Stomach (tissue), 9 donors: ENCODE measurements around the gene GLTP. TPM values are rescaled to one million over a fixed set of nuclear protein-coding genes. Genes with fewer than 3 reads are reported as not detected.

Source experiments
- DNase-seq, 2 donors: peaks; one replicate each; pipeline versions ENCODE4 v3.0.0 to v3.0.0-alpha.2; 2013 to 2019
- H3K27ac ChIP-seq, 5 donors: fragments of 200-600 bp in 4 of 5; sonication (generic) in 4 of 5; one replicate each; pipeline ENCODE4 v1.5.1; 2013 to 2019; ENCODE audit warnings: mild to moderate bottlenecking in 1 of 5, moderate library complexity in 1 of 5
- H3K27me3 ChIP-seq, 3 donors: fragments of 200-600 bp; sonication (generic); one replicate each; pipeline ENCODE4 v1.5.1; 2017 to 2019; ENCODE audit warnings: mixed run types in 1 of 3
- H3K36me3 ChIP-seq, 4 donors: fragments of 200-600 bp; sonication (generic); 1 replicate in 3 of 4; 2 replicates in 1 of 4; pipeline ENCODE4 v1.5.1; 2016 to 2019
- H3K4me1 ChIP-seq, 4 donors: fragments of 200-600 bp; sonication (generic); one replicate each; pipeline ENCODE4 v1.5.1; 2016 to 2019
- H3K4me3 ChIP-seq, 4 donors: fragments of 200-600 bp; sonication (generic) in 3 of 4; one replicate each; pipeline ENCODE4 v1.5.1; 2016 to 2019; ENCODE audit warnings: mild to moderate bottlenecking in 1 of 4
- H3K9me3 ChIP-seq, 4 donors: fragments of 200-600 bp; sonication (generic); one replicate each; pipeline ENCODE4 v1.5.1; 2016 to 2019
- EP300 ChIP-seq: sonication (generic); formaldehyde crosslinking; IDR thresholded peaks from one replicate; pipeline ENCODE4 v1.6.1; 2017; ENCODE audit warnings: antibody characterized with exemption
- POLR2A ChIP-seq, 4 donors: fragments of 450-650 bp; IDR thresholded peaks; one replicate each; pipeline ENCODE4 v1.6.1; 2016; ENCODE audit warnings: antibody characterized with exemption in 4 of 4, control low read depth in 2 of 4, mild to moderate bottlenecking in 1 of 4, moderate library complexity in 1 of 4
- POLR2AphosphoS5 ChIP-seq, 3 donors: sonication (generic); formaldehyde crosslinking; IDR thresholded peaks; one replicate each; pipeline ENCODE4 v1.6.1; 2016; ENCODE audit warnings: antibody characterized with exemption in 3 of 3
- WGBS, 5 donors: extraction: QIAGEN DNeasy Blood & Tissue Kit in 3 of 5; methylation state at CpG; one replicate each; pipeline versions ENCODE4 v1.1.5 to v1.1.7; 2013 to 2018; 5-methylcytosine and 5-hydroxymethylcytosine counted together
- intact Hi-C: fragments of 100-400 bp; cut with DNase I; formaldehyde crosslinking; loops from one replicate; pipeline ENCODE4 v1.15.1; 2023; ENCODE audit warnings: low total_unique reads
- polyA plus RNA-seq, 3 donors: library from polyadenylated mRNA; stranded (reverse); fragments of 200-250 nt; gene quantifications; one replicate each; pipeline ENCODE4 v1.2.3, GENCODE V29; 2013
- total RNA-seq, 5 donors: library from RNA; depleted of rRNA; stranded (reverse); fragments of >200 nt; gene quantifications; one replicate each; pipeline versions ENCODE4 v1.1.0 to v1.2.3, GENCODE V29; 2014 to 2016
- TF ChIP-seq, protein P1 (sequence below), 7 experiments: fragments of 450-650 bp in 4 of 7; fragments of 200-600 bp in 3 of 7; sonication (generic) in 3 of 7; IDR thresholded peaks; one replicate each; pipeline ENCODE4 v1.5.1; 2016 to 2019; ENCODE audit warnings: antibody characterized with exemption in 7 of 7, control low read depth in 2 of 7, mild to moderate bottlenecking in 1 of 7
- donor health status: healthy with polysubstance abuse.
- donor health status: Bipolar disorder and iron deficiency.
- donor health status: healthy.

Gene GLTP
- total and polyA plus RNA-seq, 8 donors: 26.4 to 93.6 (median 50.1) TPM

DNA sequence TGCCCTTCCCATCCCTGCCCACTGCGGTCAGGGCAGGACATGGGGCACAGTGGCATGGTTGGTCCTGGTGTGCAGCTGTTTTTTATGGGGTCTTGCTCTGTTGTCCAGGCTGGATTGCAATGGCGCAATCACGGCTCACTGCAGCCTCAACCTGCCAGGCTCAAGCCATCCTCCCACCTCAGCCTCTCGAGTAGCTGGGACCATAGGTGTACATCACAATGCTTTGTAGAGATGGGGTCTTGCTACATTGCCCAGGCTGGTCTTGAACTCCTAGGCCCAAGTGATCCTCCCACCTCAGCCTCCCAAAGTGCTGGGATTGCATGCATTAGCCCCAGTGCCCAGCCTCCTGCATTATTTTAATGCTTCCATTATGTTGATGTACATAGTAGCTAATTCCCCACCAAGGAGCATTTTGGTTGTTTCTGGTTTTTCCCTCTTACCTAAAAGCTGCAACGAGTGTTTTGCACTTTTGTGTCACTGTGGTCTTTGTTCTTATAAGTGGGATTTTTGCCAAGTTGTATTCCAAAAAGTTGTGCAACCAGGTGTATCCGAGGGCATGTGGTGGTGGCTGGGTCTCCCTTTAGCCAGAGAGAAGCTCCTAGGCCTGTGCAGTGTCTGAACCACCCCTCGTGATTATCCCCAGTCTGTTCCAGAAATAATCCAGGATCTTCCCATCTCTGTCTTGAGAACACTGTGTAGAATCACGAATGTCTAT lies 30.1 kb upstream of the GLTP start:
- no peak for DNase-seq
- no peak for TF ChIP-seq EP300
- TF ChIP-seq POLR2AphosphoS5 (IDR thresholded peaks at IDR 0.05): no peak
- TF ChIP-seq POLR2A (IDR thresholded peaks at IDR 0.05): no peak
- TF ChIP-seq, protein P1, sequence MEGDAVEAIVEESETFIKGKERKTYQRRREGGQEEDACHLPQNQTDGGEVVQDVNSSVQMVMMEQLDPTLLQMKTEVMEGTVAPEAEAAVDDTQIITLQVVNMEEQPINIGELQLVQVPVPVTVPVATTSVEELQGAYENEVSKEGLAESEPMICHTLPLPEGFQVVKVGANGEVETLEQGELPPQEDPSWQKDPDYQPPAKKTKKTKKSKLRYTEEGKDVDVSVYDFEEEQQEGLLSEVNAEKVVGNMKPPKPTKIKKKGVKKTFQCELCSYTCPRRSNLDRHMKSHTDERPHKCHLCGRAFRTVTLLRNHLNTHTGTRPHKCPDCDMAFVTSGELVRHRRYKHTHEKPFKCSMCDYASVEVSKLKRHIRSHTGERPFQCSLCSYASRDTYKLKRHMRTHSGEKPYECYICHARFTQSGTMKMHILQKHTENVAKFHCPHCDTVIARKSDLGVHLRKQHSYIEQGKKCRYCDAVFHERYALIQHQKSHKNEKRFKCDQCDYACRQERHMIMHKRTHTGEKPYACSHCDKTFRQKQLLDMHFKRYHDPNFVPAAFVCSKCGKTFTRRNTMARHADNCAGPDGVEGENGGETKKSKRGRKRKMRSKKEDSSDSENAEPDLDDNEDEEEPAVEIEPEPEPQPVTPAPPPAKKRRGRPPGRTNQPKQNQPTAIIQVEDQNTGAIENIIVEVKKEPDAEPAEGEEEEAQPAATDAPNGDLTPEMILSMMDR (IDR thresholded peaks at IDR 0.05): no peak
- Histone ChIP-seq H3K36me3 (peaks cover 72 to 100% (median 100%) of the 10 kb centered on the region in 4 donors), H3K4me3 (no peak overlapping the region), H3K27ac (no peak overlapping the region), H3K27me3 (no peaks in the 10 kb centered on the region), H3K4me1 (no peaks in the 10 kb centered on the region), H3K9me3 (no peaks in the 10 kb centered on the region)
- intact Hi-C loops: no loop called here
- 81 to 94% (median 85%) methylated on average over 8 of the region's 8 CpGs for WGBS, 5 donors

DNA sequence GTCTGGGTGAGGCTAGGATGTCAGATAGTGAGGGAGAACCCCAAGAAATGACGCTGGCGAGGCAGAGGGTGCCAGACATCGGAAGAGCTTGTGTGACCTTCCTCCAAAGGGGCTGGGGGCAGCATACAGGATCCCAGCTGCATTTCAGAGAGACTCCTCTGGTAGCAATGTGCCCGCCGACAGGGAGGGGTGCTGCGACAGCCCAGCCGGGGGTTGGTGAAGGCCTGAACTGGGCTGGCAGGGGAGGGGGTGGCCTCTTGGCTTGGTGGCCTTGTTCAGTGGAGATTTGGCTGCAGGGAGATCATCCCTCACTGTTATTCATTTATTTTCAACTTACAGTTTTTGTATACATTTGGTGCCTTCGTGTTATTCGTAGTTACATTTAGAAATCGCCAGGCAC lies 25.0 kb upstream of the GLTP start:
- 87 to 95% (median 91%) methylated on average over 10 of the region's 10 CpGs for WGBS, 5 donors
- Histone ChIP-seq H3K27me3 (no peaks in the 10 kb centered on the region), H3K36me3 (peaks cover 71 to 77% (median 76%) of the 10 kb centered on the region in 4 donors), H3K4me3 (no peak overlapping the region), H3K4me1 (peaks cover 16 to 22% (median 20%) of the 10 kb centered on the region in 4 donors), H3K9me3 (no peaks in the 10 kb centered on the region), H3K27ac (no peak overlapping the region)
- TF ChIP-seq EP300 (no peak), POLR2AphosphoS5 (IDR thresholded peaks at IDR 0.05) (no peak), POLR2A (IDR thresholded peaks at IDR 0.05) (no peak)
- TF ChIP-seq, protein P1 (IDR thresholded peaks at IDR 0.05): no peak
- intact Hi-C loops: no loop called here
- DNase-seq: no peak

DNA sequence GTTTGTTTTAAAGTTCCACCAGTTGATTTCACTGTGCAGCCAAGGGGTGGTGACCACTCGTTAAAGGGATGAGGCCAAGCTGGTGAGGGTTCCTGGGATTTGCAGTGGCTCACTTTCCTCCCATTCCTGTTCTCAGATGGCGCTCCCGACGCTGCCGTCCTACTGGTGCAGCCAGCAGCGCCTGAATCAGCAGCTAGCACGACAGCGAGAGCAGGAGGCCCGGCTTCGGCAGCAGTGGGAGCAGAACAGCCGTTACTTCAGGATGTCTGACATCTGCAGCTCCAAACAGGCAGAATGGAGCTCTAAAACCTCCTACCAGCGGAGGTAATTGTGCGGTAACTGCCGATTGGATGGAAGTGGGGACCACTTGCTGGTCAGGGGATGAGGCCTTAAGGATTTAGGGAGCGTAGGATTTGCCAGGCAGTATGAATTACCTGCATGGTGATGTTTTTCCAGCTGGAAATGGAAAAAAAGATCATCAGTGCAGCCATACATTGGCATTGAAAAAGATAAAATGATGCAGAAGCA lies 22.6 kb upstream of the GLTP start:
- H3K4me3 ChIP-seq: no peak overlapping the region
- H3K9me3 ChIP-seq: no peaks in the 10 kb centered on the region
- H3K4me1 ChIP-seq: peaks cover 23 to 31% (median 27%) of the 10 kb centered on the region in 4 donors
- peaks cover 51 to 54% (median 52%) of the 10 kb centered on the region in 4 donors for H3K36me3 ChIP-seq
- intact Hi-C loops: no loop called here
- 83 to 91% (median 90%) methylated on average over 15 of the region's 15 CpGs for WGBS, 5 donors
- no peaks in the 10 kb centered on the region for H3K27me3 ChIP-seq
- H3K27ac ChIP-seq: no peak overlapping the region
- no peak for TF ChIP-seq POLR2A (IDR thresholded peaks at IDR 0.05)
- no peak for DNase-seq

DNA sequence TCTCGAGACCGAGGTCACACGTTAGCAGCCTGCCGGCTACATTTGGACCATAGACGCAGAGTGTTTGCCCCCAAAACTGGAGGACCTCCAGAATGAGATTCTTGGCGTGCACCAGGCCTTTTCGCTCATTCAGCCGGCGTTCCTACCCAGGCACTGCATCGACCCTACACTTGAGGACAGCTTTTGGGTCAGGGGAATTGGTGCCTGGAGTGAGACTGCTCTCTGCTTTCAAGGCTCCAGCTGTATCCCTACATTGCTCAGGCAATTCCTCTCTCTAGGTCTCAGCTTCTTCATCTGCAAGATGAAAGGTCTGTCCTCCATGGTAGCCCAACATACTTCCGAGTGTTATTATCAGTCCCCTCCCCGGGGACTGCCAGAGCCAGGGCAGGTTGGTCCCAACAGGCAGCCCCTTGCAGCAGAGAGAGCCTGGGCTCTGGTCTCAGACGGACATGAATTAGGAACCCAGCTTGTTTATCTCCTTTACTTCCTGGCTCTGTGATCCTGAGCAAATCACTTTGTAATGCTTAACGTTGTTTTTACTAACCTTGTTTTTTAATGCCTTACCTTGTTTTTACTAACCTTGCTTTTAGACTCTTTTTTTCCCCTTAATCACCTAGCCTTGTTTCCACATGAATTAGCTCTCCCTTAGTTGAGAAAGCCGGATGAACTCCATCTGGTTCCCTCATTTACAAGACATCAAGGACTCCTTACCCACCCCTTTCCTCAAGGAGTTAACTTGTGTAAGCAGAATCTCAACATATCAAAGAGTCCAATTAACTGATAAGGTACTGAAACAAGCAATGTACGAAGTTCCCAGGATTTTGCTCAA lies 20.6 kb upstream of the GLTP start:
- Histone ChIP-seq H3K27ac (peak overlapping the region; percentile 69 to 91 (median 81)), H3K36me3 (peaks cover 32 to 34% (median 33%) of the 10 kb centered on the region in 4 donors), H3K4me1 (peaks cover 23 to 31% (median 27%) of the 10 kb centered on the region in 4 donors), H3K9me3 (no peaks in the 10 kb centered on the region), H3K27me3 (no peaks in the 10 kb centered on the region), H3K4me3 (peak overlapping the region; percentile 75 to 84 (median 78))
- DNase-seq: no peak
- WGBS, 5 donors: 2 to 4% (median 3%) methylated on average over 15 to 16 of the region's 16 CpGs
- no peak for TF ChIP-seq POLR2A (IDR thresholded peaks at IDR 0.05)
- no peak for TF ChIP-seq EP300
- TF ChIP-seq POLR2AphosphoS5 (IDR thresholded peaks at IDR 0.05): no peak
- TF ChIP-seq, protein P1 (IDR thresholded peaks at IDR 0.05): no peak
- intact Hi-C loops: no loop called here
